Activated B cell treated with CpG ODN at 0.5 μM for 24 hours (primary cell): ENCODE results near the gene IQSEC2. TPM values are rescaled to one million over a fixed set of nuclear protein-coding genes. Genes with fewer than 3 reads are reported as not detected.

Experiments used
- ATAC-seq: fragments of 200-7000 bp; cut with Tn5 transposase; one replicate; pipeline ENCODE4 v1.10.0; 2021; ENCODE audit warnings: low read depth, mild to moderate bottlenecking, moderate library complexity
- CTCF ChIA-PET: fragments of 350-600 bp; sonication (Branson Sonifier 250); formaldehyde crosslinking; loops from one replicate; lab custom pipeline; 2021; ENCODE audit warnings: antibody characterized with exemption; lab: Charles Lee
- POLR2A ChIA-PET: fragments of 350-600 bp; sonication (Branson Sonifier 250); formaldehyde crosslinking; loops from one replicate; lab custom pipeline; 2021; ENCODE audit warnings: antibody characterized with exemption; lab: Charles Lee
- DNase-seq: peaks from one replicate; pipeline ENCODE4 v3.0.0; 2022
- H3K27ac Mint-ChIP-seq: one replicate; pipeline ENCODE4 v1.8.0; 2020; ENCODE audit warnings: mixed read lengths
- H3K27me3 Mint-ChIP-seq: one replicate; pipeline ENCODE4 v1.8.0; 2021; ENCODE audit warnings: mixed read lengths
- H3K36me3 Mint-ChIP-seq: one replicate; pipeline ENCODE4 v1.8.0; 2021; ENCODE audit warnings: low read depth, mixed read lengths
- H3K4me1 Mint-ChIP-seq: one replicate; pipeline ENCODE4 v1.8.0; 2021; ENCODE audit warnings: mixed read lengths
- H3K4me3 Mint-ChIP-seq: one replicate; pipeline ENCODE4 v1.8.0; 2020; ENCODE audit warnings: mild to moderate bottlenecking, mixed read lengths
- H3K9me3 Mint-ChIP-seq: one replicate; pipeline ENCODE4 v1.8.0; 2020; ENCODE audit warnings: mixed read lengths
- intact Hi-C: fragments of 100-400 bp; cut with micrococcal nuclease; formaldehyde crosslinking; loops from one replicate; pipeline ENCODE4 v1.15.1; 2024
- total RNA-seq: library from RNA; stranded (reverse); gene quantifications from 2 replicates; pipeline ENCODE4 v1.2.3, GENCODE V29; 2022
- TF ChIP-seq, protein P1 (sequence below): fragments of 200-600 bp; IDR thresholded peaks from one replicate; pipeline ENCODE4 v1.8.0; 2022; ENCODE audit warnings: antibody characterized with exemption, mild to moderate bottlenecking

Gene IQSEC2
- total RNA-seq, 1 donor from 2014 or later: 0.53 TPM

- CTCF ChIA-PET: no interaction called here
- intact Hi-C loops: no loop called here
- no peak for DNase-seq
- POLR2A ChIA-PET: no interaction called here
- ATAC-seq: no peak
- Mint-ChIP-seq H3K9me3 (no peaks in the 10 kb centered on the region), H3K4me1 (no peaks in the 10 kb centered on the region), H3K27me3 (no peaks in the 10 kb centered on the region), H3K36me3 (no peaks in the 10 kb centered on the region), H3K27ac (no peak overlapping the region), H3K4me3 (no peak overlapping the region)
- TF ChIP-seq, protein P1, sequence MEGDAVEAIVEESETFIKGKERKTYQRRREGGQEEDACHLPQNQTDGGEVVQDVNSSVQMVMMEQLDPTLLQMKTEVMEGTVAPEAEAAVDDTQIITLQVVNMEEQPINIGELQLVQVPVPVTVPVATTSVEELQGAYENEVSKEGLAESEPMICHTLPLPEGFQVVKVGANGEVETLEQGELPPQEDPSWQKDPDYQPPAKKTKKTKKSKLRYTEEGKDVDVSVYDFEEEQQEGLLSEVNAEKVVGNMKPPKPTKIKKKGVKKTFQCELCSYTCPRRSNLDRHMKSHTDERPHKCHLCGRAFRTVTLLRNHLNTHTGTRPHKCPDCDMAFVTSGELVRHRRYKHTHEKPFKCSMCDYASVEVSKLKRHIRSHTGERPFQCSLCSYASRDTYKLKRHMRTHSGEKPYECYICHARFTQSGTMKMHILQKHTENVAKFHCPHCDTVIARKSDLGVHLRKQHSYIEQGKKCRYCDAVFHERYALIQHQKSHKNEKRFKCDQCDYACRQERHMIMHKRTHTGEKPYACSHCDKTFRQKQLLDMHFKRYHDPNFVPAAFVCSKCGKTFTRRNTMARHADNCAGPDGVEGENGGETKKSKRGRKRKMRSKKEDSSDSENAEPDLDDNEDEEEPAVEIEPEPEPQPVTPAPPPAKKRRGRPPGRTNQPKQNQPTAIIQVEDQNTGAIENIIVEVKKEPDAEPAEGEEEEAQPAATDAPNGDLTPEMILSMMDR: no peak
Observed at GRCh38 chrX:53235566-53235965, 45.8 kb downstream of the IQSEC2 start.

- ATAC-seq: no peak
- Mint-ChIP-seq H3K4me1 (no peaks in the 10 kb centered on the region), H3K27ac (no peak overlapping the region), H3K9me3 (no peaks in the 10 kb centered on the region), H3K36me3 (no peaks in the 10 kb centered on the region), H3K27me3 (no peaks in the 10 kb centered on the region), H3K4me3 (no peak overlapping the region)
- CTCF ChIA-PET: no interaction called here
- TF ChIP-seq, protein P1: no peak
- intact Hi-C loops: no loop called here
- no peak for DNase-seq
- POLR2A ChIA-PET: no interaction called here
Observed at GRCh38 chrX:53234484-53234883, 46.9 kb downstream of the IQSEC2 start.

DNA sequence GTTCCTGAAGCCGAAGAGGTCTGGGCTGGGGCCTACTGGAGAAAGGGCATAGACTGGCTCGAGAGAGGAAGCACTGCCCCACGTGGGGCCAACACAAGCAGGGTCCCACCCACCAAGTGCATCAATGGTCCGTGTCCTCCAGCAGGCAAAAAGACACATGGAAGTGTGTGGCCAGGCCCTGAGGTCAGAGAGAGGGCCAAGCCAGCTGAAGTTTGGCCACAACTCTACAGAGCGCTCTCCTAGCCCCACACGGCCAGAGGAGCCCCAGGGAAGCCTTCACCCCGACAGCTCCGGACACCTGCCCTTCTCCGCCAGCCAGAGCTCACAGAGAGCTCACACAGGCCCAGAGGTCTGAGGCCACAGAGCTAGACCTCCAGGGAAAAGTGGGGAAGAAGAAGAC lies 47.8 kb downstream of the IQSEC2 start:
- H3K36me3 Mint-ChIP-seq: no peaks in the 10 kb centered on the region
- no peaks in the 10 kb centered on the region for H3K9me3 Mint-ChIP-seq
- no peak overlapping the region for H3K27ac Mint-ChIP-seq
- intact Hi-C loops: no loop called here
- no peak for ATAC-seq
- no peaks in the 10 kb centered on the region for H3K27me3 Mint-ChIP-seq
- H3K4me1 Mint-ChIP-seq: no peaks in the 10 kb centered on the region
- POLR2A ChIA-PET: no interaction called here
- CTCF ChIA-PET: no interaction called here
- TF ChIP-seq, protein P1: no peak
- no peak overlapping the region for H3K4me3 Mint-ChIP-seq
- no peak for DNase-seq

DNA sequence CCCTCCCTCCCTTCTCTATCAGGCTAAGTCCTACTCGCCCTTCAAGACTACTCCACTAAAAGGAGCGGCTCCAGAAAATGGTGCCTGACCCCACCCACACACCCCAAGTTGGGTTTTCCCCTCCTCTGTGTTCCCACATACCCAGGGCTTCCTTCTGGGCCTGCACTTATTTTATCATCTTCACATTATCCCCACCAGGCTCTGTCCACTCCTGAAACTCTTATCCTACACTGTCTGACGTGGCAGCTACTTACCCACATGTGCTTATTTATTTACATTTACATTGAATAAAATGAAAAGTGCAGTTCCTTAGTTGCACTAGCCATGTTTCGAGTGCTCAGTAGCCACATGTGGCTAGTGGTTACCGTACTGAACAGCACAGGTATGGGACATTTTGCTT lies 51.3 kb downstream of the IQSEC2 start:
- TF ChIP-seq, protein P1: no peak
- Mint-ChIP-seq H3K4me1 (peaks cover 5% of the 10 kb centered on the region), H3K27ac (no peak overlapping the region), H3K9me3 (no peaks in the 10 kb centered on the region), H3K36me3 (peaks cover 1% of the 10 kb centered on the region), H3K27me3 (no peaks in the 10 kb centered on the region), H3K4me3 (no peak overlapping the region)
- ATAC-seq: no peak
- no peak for DNase-seq
- POLR2A ChIA-PET: no interaction called here
- intact Hi-C loops: no loop called here
- CTCF ChIA-PET: no interaction called here

- no peaks in the 10 kb centered on the region for H3K27me3 Mint-ChIP-seq
- ChIA-PET POLR2A (interaction anchor here (0.6 kb wide), 1 partner anchor 1973 kb away, joined by 4 read pairs; no protein-coding TSS in a partner anchor), CTCF (no interaction called here)
- H3K36me3 Mint-ChIP-seq: peaks cover 10% of the 10 kb centered on the region
- TF ChIP-seq, protein P1: no peak
- ATAC-seq (no peak), DNase-seq (no peak)
- intact Hi-C loops: loop anchor here (5.0 kb wide), 1 partner anchor 145 kb away; the partner anchor contains the start of gene TSPYL2
- no peak overlapping the region for H3K27ac Mint-ChIP-seq
- peaks cover 24% of the 10 kb centered on the region for H3K4me1 Mint-ChIP-seq
- no peak overlapping the region for H3K4me3 Mint-ChIP-seq
- H3K9me3 Mint-ChIP-seq: no peaks in the 10 kb centered on the region
Observed at GRCh38 chrX:53227224-53227765, 54.1 kb downstream of the IQSEC2 start.
